NCI-H1417 treated with DMSO at 0.1 percent for 48 hours (cell line): ENCODE results near the gene ASPDH.
"Not testable (repeated sequence)": the region's sequence is repeated elsewhere in the genome, so short reads cannot be mapped to it uniquely, and the experiment has no call there.

ENCODE experiments used
- DNase-seq: peaks from one replicate; lab custom pipeline; 2025; lab: John Stamatoyannopoulos, UW

Gene ASPDH

DNA sequence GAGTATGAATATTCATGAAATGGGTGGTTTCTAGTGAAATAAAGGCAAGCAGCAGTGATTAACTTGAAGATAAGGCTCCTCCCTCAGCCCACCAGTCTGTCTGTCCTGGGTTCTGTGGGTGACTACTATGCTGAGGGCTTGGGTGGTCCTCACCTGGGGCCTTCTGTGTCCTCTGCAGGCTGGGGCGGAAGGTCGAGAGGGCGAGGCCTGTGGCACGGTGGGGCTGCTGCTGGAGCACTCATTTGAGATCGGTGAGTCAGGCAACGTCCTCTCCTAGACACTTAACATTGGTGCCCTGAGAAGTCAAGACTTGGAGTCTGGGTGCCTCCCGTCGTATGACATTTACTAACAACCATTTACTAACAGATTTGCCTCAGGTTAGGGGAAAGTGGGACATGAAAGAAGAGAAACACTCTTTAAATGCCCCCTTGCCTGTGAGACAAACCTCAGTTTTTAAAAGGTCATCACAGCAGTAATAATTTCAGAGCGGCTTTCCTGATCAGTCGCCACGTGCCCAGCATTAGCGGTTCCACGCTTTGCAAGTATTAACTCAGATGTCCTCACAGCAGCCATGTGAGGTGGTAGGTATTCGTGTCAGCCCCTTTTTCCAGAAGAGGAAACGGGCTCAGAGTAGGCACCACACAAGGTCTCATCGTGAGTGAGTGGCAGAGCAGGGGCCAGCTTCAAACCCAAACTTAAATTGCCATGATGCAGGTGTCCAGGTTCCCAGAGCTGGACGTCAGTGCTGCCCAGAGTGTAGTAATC, 35.8 kb downstream of the ASPDH start:
- no peak for DNase-seq

DNA sequence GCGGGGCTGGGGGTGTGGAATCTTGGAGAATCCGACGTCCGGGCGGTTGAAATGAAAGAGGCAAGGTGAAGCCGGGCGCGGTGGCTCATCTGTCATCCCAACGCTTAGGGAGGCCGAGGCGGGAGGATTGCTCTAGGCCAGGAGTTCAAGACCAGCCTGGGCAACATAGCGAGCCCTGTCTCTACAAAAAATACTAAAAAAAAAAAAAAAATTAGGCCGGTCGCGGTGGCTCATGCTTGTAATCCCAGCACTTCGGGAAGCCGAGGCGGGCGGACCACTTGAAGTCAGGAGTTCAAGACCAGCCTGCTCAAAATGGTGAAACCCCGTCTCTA, 36.8 kb downstream of the ASPDH start:
- no peak for DNase-seq

DNA sequence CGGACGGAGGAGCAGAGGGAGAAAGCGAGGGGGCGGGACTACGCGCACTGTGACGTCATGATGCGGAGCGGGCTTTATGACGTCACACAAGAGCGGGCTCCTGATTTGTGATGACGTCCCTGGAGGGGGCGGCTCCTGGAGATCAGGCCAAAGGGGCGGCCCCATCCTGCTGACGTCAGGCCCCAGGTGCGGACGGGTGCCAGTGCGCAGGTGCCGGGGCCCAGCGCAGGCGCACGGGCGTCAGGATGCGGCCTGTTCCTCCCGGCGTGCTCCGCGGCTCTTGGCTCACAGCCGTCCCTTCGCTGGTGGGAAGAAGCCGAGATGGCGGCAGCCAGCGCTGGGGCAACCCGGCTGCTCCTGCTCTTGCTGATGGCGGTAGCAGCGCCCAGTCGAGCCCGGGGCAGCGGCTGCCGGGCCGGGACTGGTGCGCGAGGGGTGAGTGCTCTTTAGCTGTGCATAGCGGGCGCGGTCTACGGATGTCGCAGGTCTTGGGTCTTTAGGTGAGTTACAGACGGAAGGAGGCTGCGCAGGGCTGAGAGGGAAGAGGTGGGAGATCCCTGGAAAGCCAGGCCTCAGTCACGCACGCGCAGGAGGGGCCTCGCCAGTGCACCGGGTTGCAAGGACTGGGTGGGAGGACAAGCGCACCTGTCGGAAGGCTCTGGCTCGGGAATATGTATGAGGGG, 37.3 kb downstream of the ASPDH start, which contains the start of the genes EMC10 and GARIN5A:
TSS of gene EMC10 (plus strand) at position 284 of the 683 bp plus-strand sequence. CDS start at position 322, 38 bp downstream.
TSS of gene GARIN5A (minus strand) at position 625 of the 683 bp plus-strand sequence. CDS start at position 165, 460 bp downstream.
- no peak for DNase-seq

DNA sequence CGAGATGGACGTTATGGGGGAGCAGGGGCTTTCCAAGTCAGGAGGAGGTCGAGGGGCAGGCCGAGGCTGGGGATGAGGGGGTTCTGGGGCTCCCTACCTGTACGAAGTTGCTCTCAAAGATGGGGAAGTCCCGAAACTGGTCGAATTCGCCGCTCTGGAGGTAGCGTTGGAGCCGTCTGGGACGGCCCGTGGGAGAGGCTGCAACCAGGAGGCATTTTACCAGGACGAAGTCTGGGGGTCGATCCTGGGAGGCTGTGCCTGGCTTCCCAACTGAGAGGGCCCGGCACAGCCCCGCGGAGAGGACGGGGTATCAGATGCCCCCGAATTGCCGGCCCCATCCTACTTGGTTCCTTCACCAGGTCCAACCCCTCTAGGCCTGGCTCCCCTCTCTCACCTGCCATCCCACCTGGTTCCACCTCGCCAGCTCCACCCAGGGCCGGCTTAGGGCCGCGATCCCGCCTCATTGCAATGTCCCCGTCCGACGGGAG, 37.9 kb downstream of the ASPDH start:
- no peak for DNase-seq

DNA sequence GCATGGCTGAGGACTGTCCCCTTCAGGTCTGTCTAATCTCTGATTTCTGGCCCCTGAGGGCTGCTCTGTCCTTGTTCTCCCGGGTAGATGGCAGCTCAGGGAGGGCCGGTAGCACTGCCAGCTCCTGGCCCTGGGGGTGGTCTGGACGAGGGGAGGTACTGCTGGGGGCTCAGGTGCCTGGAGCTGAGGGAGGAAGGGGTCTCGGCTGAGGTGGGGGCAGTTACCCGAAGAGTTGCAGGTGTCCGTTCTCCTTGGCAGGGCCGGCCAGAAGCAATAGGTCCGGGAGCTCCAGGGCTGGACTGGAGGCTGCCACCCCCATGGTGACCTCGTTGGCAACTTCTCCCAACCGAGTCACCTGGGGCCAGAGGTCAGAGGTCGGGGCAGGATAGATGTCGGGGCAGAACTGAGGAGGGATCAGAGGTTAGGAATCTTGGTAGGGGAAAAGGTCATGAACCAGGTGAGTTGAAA, 38.6 kb downstream of the ASPDH start:
- DNase-seq = no peak

DNA sequence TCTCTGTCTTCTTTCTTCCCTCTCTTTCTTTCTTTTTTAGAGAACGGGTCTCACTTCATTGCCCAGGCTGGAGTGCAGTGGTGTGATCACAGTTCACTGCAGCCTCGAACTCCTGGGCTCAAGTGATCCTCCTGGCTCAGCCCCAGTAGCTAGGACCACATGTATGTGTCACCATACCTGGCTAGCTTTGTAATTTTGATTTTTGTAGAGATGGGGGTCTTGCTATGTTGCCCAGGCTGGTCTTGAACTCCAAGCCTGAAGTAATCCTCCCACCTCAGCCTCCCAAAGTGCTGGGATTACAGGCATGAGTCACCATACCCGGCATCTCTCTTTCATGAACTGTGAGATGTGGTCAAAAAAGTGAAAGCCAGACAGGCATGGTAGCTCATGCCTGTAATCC, 40.4 kb downstream of the ASPDH start:
- not testable (repeated sequence) for DNase-seq

DNA sequence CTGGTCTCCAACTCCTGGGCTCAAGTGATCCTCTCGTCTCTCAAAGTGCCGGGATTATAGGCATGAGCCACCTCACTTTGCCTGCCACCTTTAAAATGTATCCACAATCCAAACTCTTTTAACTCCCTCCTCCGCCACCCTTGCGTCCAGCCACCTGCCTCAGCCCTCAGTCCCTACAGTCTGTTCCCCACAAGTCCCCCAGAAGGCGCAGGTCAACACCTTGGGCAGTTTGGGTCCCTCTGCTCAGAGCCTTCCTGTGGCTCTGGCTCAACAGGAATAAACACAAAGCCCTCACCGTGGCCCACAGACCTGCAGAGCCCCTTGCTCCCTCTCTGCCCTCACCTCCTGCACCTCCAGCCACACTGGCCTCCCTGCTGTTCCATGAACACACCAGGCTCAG, 44.9 kb downstream of the ASPDH start:
- no peak for DNase-seq

DNA sequence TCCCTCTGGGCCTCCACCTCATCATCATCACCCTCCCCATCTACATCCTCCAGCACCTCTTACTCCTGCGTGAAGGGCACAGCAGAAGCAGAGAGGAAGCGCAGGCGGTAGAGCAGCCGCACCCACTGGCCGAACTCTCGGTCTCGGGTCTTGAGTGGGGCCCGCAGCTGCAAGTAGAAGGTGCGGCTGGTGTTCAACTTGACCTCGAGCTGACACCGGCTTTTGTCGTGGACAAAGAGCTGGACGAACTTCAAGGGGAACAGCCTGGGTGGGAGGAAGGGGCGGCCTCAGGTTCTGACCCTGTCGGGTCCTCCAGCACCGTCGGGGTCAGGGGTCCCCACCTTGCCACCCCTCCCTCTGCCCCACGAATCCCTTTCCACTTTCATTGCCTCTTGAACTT, 46.1 kb downstream of the ASPDH start:
- DNase-seq = no peak

DNA sequence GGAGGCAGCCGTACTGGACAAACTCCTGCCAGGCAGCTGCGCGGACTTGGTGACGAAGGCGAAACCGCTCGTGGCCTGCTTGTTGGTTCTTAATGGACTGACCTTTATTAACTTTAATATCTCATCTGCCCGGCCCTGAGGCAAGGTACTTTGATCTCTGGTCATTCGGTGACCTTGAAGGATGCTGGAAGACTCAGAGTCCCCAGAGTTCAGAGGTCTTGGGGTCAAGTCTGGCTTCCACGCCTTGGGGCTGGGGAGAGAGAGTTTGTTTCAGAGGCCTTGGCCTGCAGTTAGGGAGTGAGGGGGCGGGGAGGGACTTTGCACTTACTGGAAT, 47.0 kb downstream of the ASPDH start:
- DNase-seq = no peak

DNA sequence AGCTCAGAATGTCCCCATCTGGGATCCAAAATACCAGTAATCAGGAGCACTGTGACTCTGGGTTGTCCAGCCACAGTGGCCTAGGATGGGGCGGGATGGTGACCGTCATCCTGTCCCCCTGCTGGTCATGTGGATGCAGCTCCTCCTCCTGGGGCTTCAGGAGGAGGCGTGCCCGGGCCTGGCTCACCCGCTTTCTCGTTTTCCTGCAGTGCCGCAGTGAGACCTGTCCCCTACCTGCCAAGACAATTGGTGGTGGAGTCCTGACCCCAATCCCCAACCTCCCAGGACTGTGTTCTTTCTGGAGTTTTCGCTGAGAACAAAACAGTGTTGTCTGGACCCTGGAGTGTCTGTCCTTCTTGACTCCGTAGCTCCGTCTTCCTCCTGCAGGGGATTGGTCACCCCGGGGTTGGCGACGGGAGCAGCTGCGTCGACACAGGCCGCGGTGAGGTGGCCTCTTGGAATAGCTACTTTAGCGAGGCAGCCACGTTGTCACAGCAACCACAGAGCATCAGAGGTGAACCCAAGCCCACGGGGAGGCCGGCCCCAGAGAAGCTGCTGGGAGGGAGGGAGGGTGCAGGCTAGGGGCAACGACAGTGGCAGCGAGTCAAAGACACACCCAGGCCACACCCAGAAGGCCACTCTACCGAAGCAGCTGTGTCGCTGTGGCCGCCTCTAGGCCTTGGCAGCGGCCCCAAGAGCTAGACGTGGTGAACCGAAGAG, 47.6 kb downstream of the ASPDH start:
- DNase-seq = no peak

DNA sequence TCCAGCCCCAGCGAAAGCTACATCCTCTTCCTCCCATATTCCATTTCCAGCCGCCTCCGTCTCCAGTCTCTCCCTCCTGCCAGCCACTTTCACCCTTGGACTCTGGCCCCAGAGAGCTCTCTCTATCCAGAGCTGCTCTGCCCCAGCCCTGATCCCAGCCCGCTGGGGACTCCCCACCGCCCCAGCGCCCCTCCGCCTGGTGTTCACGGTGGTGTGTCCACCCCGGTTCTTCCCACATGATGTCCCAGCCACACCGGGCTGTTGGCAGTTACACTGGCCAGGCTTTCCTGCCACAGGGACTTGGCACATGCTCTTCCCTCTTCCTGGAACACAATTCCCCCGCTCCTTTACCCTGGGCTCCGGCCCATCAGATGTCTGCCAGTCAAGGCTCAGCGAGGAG, 48.7 kb downstream of the ASPDH start:
- DNase-seq = no peak

DNA sequence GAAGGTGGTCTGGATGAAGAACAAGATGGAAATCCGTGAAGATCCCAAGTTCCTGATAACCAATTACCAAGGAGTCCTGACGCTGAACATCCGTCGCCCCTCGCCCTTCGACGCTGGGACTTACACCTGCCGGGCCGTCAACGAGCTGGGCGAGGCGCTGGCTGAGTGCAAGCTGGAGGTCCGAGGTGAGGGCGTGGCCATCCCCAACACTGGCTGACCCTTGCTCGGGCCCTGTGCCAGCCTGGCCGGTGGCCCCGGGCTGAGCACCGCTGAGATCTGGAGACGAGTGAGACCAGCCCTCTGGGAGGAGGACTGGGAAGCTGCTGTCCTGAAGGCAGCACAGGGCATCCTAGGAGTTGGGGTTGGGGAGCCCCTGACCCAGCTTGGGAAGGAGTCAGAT, 49.4 kb downstream of the ASPDH start:
- DNase-seq = no peak

DNA sequence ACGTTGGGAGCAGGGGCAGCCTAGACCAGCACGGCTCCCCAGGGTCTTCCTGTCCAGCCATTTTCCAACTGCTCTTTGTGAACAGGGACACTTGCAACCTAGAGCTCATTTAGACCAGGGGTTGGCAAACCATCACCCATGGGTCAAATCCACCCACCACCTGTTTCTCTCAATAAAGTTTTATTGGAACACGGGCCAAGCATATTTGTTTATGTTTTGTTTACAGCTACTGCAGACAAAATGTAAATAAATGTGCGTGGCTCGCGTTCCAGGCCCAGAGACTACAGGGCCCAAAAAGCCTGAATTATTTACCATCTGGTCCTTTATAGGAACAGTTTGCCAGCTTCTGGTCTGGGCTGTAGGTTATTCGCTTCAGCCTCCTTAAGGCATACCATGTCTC, 50.7 kb downstream of the ASPDH start:
- DNase-seq = no peak
